Measurements from ENCODE around the gene TMBIM1. TPM values are rescaled to one million over a fixed set of nuclear protein-coding genes. Genes with fewer than 3 reads are reported as not detected.

TMBIM1 gene
- total RNA-seq, 4 donors from 2014 or later = 238 to 342 (median 275) TPM

- H3K4me1 ChIP-seq = peaks cover 16 to 68% (median 20%) of the 10 kb centered on the region in 3 donors
- H3K9me3 ChIP-seq = no peaks in the 10 kb centered on the region
- TF ChIP-seq CTCF (IDR thresholded peaks at IDR 0.05) (no peak), POLR2A (IDR thresholded peaks at IDR 0.05) (no peak)
- WGBS, 2 donors = 85 to 91% methylated on average over 4 to 8 of the region's 15 CpGs
- no peak for DNase-seq
- H3K4me3 ChIP-seq = no peak overlapping the region
- H3K36me3 ChIP-seq = peaks cover 33 to 63% (median 34%) of the 10 kb centered on the region in 3 donors
- intact Hi-C loops (cut with DNase I) = no loop called here
- H3K27me3 ChIP-seq = no peaks in the 10 kb centered on the region
- H3K27ac ChIP-seq = no peak overlapping the region
These were observed 25.9 kb downstream of the TMBIM1 start for GRCh38 chr2:218266316-218266979.

DNA sequence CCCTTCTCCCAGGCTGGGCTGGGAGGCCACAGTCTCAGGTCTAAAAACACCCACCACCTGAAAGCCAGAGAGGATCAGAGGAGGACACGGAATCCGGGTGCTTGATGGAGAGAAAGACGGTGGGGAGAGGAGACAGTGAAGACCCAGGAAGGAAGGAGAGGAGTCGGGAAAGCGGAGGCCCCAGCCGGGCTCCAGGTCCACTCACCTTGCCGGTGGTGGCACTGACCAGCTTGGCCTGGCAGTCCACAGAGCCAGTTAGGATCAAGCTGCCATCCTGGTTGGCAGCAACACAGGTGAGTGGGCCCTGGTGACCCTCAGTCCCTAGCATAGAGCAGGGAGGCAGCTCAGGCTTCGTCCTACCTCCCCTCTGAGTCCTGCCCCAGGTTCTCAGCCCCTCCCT lies 26.7 kb downstream of the TMBIM1 start:
- intact Hi-C loops (cut with DNase I) = no loop called here
- H3K4me1 ChIP-seq = peaks cover 18 to 68% (median 21%) of the 10 kb centered on the region in 3 donors
- TF ChIP-seq CTCF (IDR thresholded peaks at IDR 0.05) (no peak), POLR2A (IDR thresholded peaks at IDR 0.05) (no peak)
- no peak overlapping the region for H3K4me3 ChIP-seq
- H3K36me3 ChIP-seq = peaks cover 33 to 63% (median 34%) of the 10 kb centered on the region in 3 donors
- H3K27me3 ChIP-seq = no peaks in the 10 kb centered on the region
- no peak for DNase-seq
- H3K27ac ChIP-seq = no peak overlapping the region
- H3K9me3 ChIP-seq = no peaks in the 10 kb centered on the region
- WGBS, 2 donors = 88% methylated on average over 8 of the region's 8 CpGs; no CpG with 5 or more reads in 1 of the 2 donors

DNA sequence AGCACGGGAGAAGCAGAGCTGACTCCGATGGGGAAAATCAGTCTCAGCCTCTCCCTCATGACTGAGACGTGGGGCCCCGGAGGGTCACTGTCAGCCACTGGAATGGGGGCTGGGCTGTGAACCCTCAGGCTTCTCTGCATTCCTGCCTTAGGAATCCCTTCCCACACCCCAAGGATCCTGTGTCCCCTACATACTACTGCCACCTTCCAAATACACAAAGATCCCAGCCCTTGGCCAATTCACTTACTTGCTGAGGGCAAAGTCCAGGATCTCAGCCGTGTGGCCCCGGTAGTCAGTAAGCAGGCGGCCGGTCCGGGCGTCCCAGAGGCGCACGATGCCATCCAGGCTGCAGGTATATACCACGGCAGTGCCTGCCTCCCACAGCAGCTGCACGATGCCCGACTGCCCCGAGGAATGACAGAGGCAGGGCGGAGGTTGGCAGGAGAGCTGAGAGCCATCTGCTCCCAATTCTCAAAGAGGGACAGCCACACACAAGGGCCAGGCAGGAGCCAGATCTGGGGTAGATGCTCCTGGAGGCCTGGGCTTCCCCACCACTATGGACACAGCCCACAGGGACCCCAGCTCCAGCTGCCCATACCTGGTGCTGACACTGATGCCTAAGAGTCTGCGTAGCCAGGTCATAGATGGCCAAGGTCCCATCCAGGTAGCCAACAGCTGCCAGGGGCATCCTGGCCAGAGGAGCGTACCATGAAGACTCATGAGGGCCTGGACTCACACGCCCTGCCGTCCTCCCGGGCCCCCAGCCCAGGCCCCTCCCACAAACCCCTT lies 27.3 kb downstream of the TMBIM1 start:
- Histone ChIP-seq H3K36me3 (peaks cover 33 to 63% (median 34%) of the 10 kb centered on the region in 3 donors), H3K27me3 (no peaks in the 10 kb centered on the region), H3K27ac (no peak overlapping the region), H3K4me1 (peaks cover 18 to 73% (median 28%) of the 10 kb centered on the region in 3 donors), H3K9me3 (no peaks in the 10 kb centered on the region), H3K4me3 (no peak overlapping the region)
- TF ChIP-seq POLR2A (IDR thresholded peaks at IDR 0.05) (no peak), CTCF (IDR thresholded peaks at IDR 0.05) (no peak)
- 81% methylated on average over 4 to 6 of the region's 22 CpGs for WGBS, 2 donors
- no peak for DNase-seq
- intact Hi-C loops (cut with DNase I) = no loop called here

GRCh38 chr2:218263817-218264641 lies 28.3 kb downstream of the TMBIM1 start:
- intact Hi-C loops (cut with DNase I) = no loop called here

More at GRCh38 chr2:218263817-218264641, 28.3 kb downstream of the TMBIM1 start:
- DNase-seq = no peak
- Histone ChIP-seq H3K36me3 (peaks cover 33 to 63% (median 34%) of the 10 kb centered on the region in 3 donors), H3K4me3 (no peak overlapping the region), H3K4me1 (peaks cover 15 to 77% (median 30%) of the 10 kb centered on the region in 3 donors), H3K27me3 (no peaks in the 10 kb centered on the region), H3K9me3 (no peaks in the 10 kb centered on the region), H3K27ac (no peak overlapping the region)
- TF ChIP-seq POLR2A (IDR thresholded peaks at IDR 0.05) (no peak), CTCF (IDR thresholded peaks at IDR 0.05) (no peak)
- 76 to 79% methylated on average over 10 to 16 of the region's 17 CpGs for WGBS, 2 donors

Measured in esophagus squamous epithelium (tissue), 5 donors.